OCI-LY7 (cell line): ENCODE data around the gene LARP7.

Experiments used
- EZH2phosphoT487 ChIP-seq: fragments of 200-600 bp; sonication (generic); IDR thresholded peaks from 2 replicates; pipeline ENCODE4 v1.6.1; 2018; ENCODE audit warnings: low read depth, borderline replicate concordance, mild to moderate bottlenecking, mixed run types, antibody characterized with exemption, low read length, moderate library complexity, mixed read lengths
- TF ChIP-seq, protein P1 (sequence below): fragments of 200-600 bp; sonication (generic); conservative IDR thresholded peaks from 2 replicates; pipeline ENCODE4 v1.5.1; 2014; ENCODE audit warnings: mild to moderate bottlenecking, antibody characterized with exemption, low read length, moderate library complexity, mixed read lengths

- TF ChIP-seq, protein P1, sequence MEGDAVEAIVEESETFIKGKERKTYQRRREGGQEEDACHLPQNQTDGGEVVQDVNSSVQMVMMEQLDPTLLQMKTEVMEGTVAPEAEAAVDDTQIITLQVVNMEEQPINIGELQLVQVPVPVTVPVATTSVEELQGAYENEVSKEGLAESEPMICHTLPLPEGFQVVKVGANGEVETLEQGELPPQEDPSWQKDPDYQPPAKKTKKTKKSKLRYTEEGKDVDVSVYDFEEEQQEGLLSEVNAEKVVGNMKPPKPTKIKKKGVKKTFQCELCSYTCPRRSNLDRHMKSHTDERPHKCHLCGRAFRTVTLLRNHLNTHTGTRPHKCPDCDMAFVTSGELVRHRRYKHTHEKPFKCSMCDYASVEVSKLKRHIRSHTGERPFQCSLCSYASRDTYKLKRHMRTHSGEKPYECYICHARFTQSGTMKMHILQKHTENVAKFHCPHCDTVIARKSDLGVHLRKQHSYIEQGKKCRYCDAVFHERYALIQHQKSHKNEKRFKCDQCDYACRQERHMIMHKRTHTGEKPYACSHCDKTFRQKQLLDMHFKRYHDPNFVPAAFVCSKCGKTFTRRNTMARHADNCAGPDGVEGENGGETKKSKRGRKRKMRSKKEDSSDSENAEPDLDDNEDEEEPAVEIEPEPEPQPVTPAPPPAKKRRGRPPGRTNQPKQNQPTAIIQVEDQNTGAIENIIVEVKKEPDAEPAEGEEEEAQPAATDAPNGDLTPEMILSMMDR = no peak
- TF ChIP-seq EZH2phosphoT487 = no peak
Observed at GRCh38 chr4:112700679-112701078, 63.7 kb downstream of the LARP7 start.
